GM12878 (cell line): ENCODE measurements around the gene ITCH. TPM values are rescaled to one million over a fixed set of nuclear protein-coding genes. Genes with fewer than 3 reads are reported as not detected.

Experiments
- ASH2L ChIP-seq: fragments of 300-600, 200-600 bp; sonication (generic); IDR thresholded peaks from 2 replicates; pipeline ENCODE4 v1.6.1; 2017; ENCODE audit warnings: low read depth, mild to moderate bottlenecking, borderline replicate concordance
- IRF3 ChIP-seq: fragments of 450-650 bp; IDR thresholded peaks from 2 replicates; pipeline ENCODE4 v1.6.1; 2014; ENCODE audit warnings: mild to moderate bottlenecking
- NRF1 ChIP-seq: conservative IDR thresholded peaks from 2 replicates; pipeline ENCODE4 v1.6.1; 2011; ENCODE audit warnings: mild to moderate bottlenecking, low read depth, low read length, improper control_type of control experiment
- SMC3 ChIP-seq: IDR thresholded peaks from 2 replicates; pipeline ENCODE4 v1.6.1; 2011; ENCODE audit warnings: low read length, improper control_type of control experiment, borderline replicate concordance
- ZBTB11 ChIP-seq: fragments of 450-650 bp; formaldehyde crosslinking; IDR thresholded peaks from 2 replicates; pipeline ENCODE4 v1.5.0; 2022; ENCODE audit warnings: mild to moderate bottlenecking, missing genetic modification characterization
- ZNF24 ChIP-seq: fragments of 450-650 bp; IDR thresholded peaks from 2 replicates; pipeline ENCODE4 v1.6.1; 2017; ENCODE audit warnings: antibody characterized with exemption, mild to moderate bottlenecking
- polyA plus RNA-seq, 11 experiments: library from polyadenylated mRNA; depleted of rRNA in 4 of 11; unstranded in 6 of 11; stranded (reverse) in 5 of 11; fragments of >200 nt; fragmentation: Nextera tagmentation in 4 of 11; fragmentation: Illumina TruSeq in 1 of 11; extraction: Ambion mirVana in 4 of 11; extraction: Trizol in 1 of 11; gene quantifications; 1 replicate in 1 of 11; 2 replicates in 10 of 11; pipeline versions ENCODE4 v1.2.1 to v1.2.3, GENCODE V29; 2011 to 2016; ENCODE audit warnings: inconsistent platforms in 2 of 11, missing spikeins in 2 of 11, low read depth in 1 of 11
- total RNA-seq, 4 experiments: library from RNA; depleted of rRNA in 3 of 4; stranded (reverse); fragments of >200 nt in 3 of 4; fragmentation: Illumina TruSeq in 1 of 4; extraction: Trizol in 1 of 4; gene quantifications; 2 replicates each; pipeline versions ENCODE4 v1.2.1 to v1.2.3, GENCODE V29; 2013 to 2021
- TF ChIP-seq, protein P1 (sequence below): fragments of 450-650 bp; IDR thresholded peaks from 2 replicates; pipeline ENCODE4 v1.6.1; 2018; ENCODE audit warnings: borderline replicate concordance, mild to moderate bottlenecking; ENCODE audit not compliant: partially characterized antibody
- TF ChIP-seq, protein P2 (sequence below): fragments of 450-650 bp; IDR thresholded peaks from 2 replicates; pipeline ENCODE4 v1.6.1; 2016; ENCODE audit warnings: mild to moderate bottlenecking
- TF ChIP-seq, protein P3 (sequence below): fragments of 150-350 bp; IDR thresholded peaks from 2 replicates; pipeline ENCODE4 v1.6.1; 2014; ENCODE audit warnings: mild to moderate bottlenecking, low read depth, low read length

The ITCH gene
- total and polyA plus RNA-seq, 10 of the 15 experiments (the other 5 are each of a cell fraction or from before 2014, with no cell fraction given) = 7.5 to 46.1 (median 21.5) TPM

DNA sequence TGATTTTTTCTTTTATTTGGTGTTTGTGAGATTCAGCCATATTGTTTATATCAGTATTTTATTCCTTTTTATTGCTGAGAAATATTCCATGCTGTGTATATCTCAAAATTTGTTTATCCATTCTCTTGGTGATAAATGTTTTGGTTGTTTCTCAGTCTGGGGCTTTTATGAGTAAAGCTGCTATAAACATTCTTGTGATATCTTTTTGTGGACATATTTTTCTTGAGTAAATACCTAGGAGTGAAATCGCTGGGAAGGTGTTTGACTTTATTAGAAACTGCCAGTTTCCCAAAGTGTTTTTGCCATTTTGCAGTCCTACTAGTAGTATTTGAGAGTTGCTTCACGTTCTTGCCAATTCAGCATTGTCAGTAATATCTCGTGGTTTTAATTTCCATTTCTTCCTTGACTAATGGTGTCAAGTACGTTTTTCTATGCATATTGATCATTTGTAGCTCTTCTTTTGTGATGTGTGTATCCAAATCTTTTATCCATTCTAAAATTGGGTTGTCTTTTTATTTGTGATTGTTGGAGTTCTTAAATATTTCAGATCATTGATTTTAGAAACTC is 122.1 kb downstream of the ITCH start (continued):
- TF ChIP-seq, protein P1, sequence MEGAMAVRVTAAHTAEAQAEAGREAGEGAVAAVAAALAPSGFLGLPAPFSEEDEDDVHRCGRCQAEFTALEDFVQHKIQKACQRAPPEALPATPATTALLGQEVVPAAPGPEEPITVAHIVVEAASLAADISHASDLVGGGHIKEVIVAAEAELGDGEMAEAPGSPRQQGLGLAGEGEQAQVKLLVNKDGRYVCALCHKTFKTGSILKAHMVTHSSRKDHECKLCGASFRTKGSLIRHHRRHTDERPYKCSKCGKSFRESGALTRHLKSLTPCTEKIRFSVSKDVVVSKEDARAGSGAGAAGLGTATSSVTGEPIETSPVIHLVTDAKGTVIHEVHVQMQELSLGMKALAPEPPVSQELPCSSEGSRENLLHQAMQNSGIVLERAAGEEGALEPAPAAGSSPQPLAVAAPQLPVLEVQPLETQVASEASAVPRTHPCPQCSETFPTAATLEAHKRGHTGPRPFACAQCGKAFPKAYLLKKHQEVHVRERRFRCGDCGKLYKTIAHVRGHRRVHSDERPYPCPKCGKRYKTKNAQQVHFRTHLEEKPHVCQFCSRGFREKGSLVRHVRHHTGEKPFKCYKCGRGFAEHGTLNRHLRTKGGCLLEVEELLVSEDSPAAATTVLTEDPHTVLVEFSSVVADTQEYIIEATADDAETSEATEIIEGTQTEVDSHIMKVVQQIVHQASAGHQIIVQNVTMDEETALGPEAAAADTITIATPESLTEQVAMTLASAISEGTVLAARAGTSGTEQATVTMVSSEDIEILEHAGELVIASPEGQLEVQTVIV = no peak
- TF ChIP-seq ZNF24 (no peak), ASH2L (no peak), SMC3 (no peak), NRF1 (no peak), ZBTB11 (CRISPR knock-in tag) (no peak), IRF3 (no peak)
- TF ChIP-seq, protein P2, sequence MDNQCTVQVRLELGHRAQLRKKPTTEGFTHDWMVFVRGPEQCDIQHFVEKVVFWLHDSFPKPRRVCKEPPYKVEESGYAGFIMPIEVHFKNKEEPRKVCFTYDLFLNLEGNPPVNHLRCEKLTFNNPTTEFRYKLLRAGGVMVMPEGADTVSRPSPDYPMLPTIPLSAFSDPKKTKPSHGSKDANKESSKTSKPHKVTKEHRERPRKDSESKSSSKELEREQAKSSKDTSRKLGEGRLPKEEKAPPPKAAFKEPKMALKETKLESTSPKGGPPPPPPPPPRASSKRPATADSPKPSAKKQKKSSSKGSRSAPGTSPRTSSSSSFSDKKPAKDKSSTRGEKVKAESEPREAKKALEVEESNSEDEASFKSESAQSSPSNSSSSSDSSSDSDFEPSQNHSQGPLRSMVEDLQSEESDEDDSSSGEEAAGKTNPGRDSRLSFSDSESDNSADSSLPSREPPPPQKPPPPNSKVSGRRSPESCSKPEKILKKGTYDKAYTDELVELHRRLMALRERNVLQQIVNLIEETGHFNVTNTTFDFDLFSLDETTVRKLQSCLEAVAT = no peak
- TF ChIP-seq, protein P3, sequence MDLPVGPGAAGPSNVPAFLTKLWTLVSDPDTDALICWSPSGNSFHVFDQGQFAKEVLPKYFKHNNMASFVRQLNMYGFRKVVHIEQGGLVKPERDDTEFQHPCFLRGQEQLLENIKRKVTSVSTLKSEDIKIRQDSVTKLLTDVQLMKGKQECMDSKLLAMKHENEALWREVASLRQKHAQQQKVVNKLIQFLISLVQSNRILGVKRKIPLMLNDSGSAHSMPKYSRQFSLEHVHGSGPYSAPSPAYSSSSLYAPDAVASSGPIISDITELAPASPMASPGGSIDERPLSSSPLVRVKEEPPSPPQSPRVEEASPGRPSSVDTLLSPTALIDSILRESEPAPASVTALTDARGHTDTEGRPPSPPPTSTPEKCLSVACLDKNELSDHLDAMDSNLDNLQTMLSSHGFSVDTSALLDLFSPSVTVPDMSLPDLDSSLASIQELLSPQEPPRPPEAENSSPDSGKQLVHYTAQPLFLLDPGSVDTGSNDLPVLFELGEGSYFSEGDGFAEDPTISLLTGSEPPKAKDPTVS = no peak
- TF ChIP-seq, all 136 proteins: peak for 0
